Activated CD4-positive, alpha-beta T cell treated with anti-CD3 and anti-CD28 coated beads, Interleukin-2, amount 50 U/mL, for 48 hours (primary cell): Measurements from ENCODE around the gene SREBF2.

Source experiments
- DNase-seq, 2 experiments: peaks; one replicate each; pipeline ENCODE4 v3.0.0-alpha.2; 2020

SREBF2 gene

GRCh38 chr22:41880653-41881052 is 47.7 kb downstream of the SREBF2 start:
- DNase-seq = no peak

GRCh38 chr22:41883400-41883799 is 50.5 kb downstream of the SREBF2 start:
- no peak for DNase-seq

- DNase-seq = no peak
Observed at GRCh38 chr22:41885116-41885515, 52.2 kb downstream of the SREBF2 start.

- DNase-seq = no peak
Observed at GRCh38 chr22:41885516-41885915, 52.6 kb downstream of the SREBF2 start.

GRCh38 chr22:41888627-41889200 is 55.8 kb downstream of the SREBF2 start:
- DNase-seq = no peak

- DNase-seq = no peak
Observed at GRCh38 chr22:41891407-41891806, 58.5 kb downstream of the SREBF2 start.

GRCh38 chr22:41892721-41893120 is 59.8 kb downstream of the SREBF2 start:
- DNase-seq = no peak

GRCh38 chr22:41893591-41894375 is 60.9 kb downstream of the SREBF2 start:
- DNase-seq = no peak

GRCh38 chr22:41898645-41899044 is 65.7 kb downstream of the SREBF2 start:
- no peak for DNase-seq

GRCh38 chr22:41899110-41899509 is 66.2 kb downstream of the SREBF2 start:
- DNase-seq = no peak

- no peak for DNase-seq
Observed at GRCh38 chr22:41899992-41900651, 67.2 kb downstream of the SREBF2 start.

GRCh38 chr22:41900652-41901312 is 67.9 kb downstream of the SREBF2 start:
- DNase-seq = no peak

GRCh38 chr22:41902016-41902415 is 69.1 kb downstream of the SREBF2 start:
- DNase-seq = no peak

GRCh38 chr22:41902932-41903421 is 70.1 kb downstream of the SREBF2 start:
- DNase-seq = no peak

- no peak for DNase-seq
Observed at GRCh38 chr22:41904450-41905410, 71.8 kb downstream of the SREBF2 start.

GRCh38 chr22:41905411-41906202 is 72.7 kb downstream of the SREBF2 start:
- no peak for DNase-seq

GRCh38 chr22:41906822-41907221 is 73.9 kb downstream of the SREBF2 start:
- no peak for DNase-seq

GRCh38 chr22:41907436-41908401 is 74.8 kb downstream of the SREBF2 start:
- no peak for DNase-seq

GRCh38 chr22:41908411-41909309 is 75.8 kb downstream of the SREBF2 start:
- DNase-seq = no peak
